ENCODE data around the gene FCRLA. TPM values are rescaled to one million over a fixed set of nuclear protein-coding genes. Genes with fewer than 3 reads are reported as not detected.

The FCRLA gene
- total RNA-seq, 4 donors from 2014 or later = 0.19 to 2.2 (median 2.0) TPM; not detected in 1

- intact Hi-C loops (cut with DNase I; ENCODE audit: low total_unique reads) = no loop called here
- DNase-seq (ENCODE audit: low spot score in 2 of 2) = no peak
- TF ChIP-seq, protein P1, sequence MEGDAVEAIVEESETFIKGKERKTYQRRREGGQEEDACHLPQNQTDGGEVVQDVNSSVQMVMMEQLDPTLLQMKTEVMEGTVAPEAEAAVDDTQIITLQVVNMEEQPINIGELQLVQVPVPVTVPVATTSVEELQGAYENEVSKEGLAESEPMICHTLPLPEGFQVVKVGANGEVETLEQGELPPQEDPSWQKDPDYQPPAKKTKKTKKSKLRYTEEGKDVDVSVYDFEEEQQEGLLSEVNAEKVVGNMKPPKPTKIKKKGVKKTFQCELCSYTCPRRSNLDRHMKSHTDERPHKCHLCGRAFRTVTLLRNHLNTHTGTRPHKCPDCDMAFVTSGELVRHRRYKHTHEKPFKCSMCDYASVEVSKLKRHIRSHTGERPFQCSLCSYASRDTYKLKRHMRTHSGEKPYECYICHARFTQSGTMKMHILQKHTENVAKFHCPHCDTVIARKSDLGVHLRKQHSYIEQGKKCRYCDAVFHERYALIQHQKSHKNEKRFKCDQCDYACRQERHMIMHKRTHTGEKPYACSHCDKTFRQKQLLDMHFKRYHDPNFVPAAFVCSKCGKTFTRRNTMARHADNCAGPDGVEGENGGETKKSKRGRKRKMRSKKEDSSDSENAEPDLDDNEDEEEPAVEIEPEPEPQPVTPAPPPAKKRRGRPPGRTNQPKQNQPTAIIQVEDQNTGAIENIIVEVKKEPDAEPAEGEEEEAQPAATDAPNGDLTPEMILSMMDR (IDR thresholded peaks at IDR 0.05) = no peak
- TF ChIP-seq POLR2A (IDR thresholded peaks at IDR 0.05) = no peak
- no peak overlapping the region for H3K4me3 ChIP-seq (ENCODE audit: low read depth, poor library complexity, severe bottlenecking)
- 80 to 85% methylated on average over 8 of the region's 8 CpGs for WGBS, 2 donors
These were observed 4.8 kb upstream of the FCRLA start for GRCh38 chr1:161702250-161702649.

GRCh38 chr1:161705537-161705936 is 1.5 kb upstream of the FCRLA start:
- WGBS, 2 donors = 80 to 83% methylated on average over 4 of the region's 4 CpGs
- DNase-seq (ENCODE audit: low spot score in 2 of 2) = no peak
- intact Hi-C loops (cut with DNase I; ENCODE audit: low total_unique reads) = no loop called here
- H3K4me3 ChIP-seq (ENCODE audit: low read depth, poor library complexity, severe bottlenecking) = no peak overlapping the region
- no peak for TF ChIP-seq POLR2A (IDR thresholded peaks at IDR 0.05)
- TF ChIP-seq, protein P1 (IDR thresholded peaks at IDR 0.05) = no peak

GRCh38 chr1:161706113-161706481 is 932 bp upstream of the FCRLA start:
- intact Hi-C loops (cut with DNase I; ENCODE audit: low total_unique reads) = no loop called here
- TF ChIP-seq, protein P1 (IDR thresholded peaks at IDR 0.05) = no peak
- TF ChIP-seq POLR2A (IDR thresholded peaks at IDR 0.05) = no peak
- no peak overlapping the region for H3K4me3 ChIP-seq (ENCODE audit: low read depth, poor library complexity, severe bottlenecking)
- WGBS, 2 donors = 77 to 95% methylated on average over 3 of the region's 3 CpGs
- DNase-seq (ENCODE audit: low spot score in 2 of 2) = no peak

DNA sequence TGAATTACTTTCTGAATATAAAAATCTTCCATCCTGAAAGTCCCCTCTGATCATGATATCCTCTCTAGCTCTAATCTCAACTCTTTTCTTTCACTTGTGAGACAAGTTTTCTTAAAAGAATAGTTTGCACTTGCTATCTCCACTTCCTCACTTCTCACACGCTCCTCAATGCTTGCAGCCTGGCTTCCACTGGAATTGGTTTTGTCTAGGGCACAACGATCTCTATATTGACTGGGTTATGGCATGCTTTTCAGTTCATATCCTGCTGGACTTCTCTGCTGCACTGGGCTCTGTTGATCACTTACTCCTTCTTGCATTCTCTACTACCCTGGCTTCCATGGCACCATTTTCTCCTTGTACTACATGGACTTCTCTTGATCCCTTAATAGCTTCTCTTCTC is 474 bp downstream of the FCRLA start:
- H3K4me3 ChIP-seq (ENCODE audit: low read depth, poor library complexity, severe bottlenecking) = no peak overlapping the region
- no peak for DNase-seq (ENCODE audit: low spot score in 2 of 2)
- TF ChIP-seq, protein P1 (IDR thresholded peaks at IDR 0.05) = no peak
- no peak for TF ChIP-seq POLR2A (IDR thresholded peaks at IDR 0.05)
- 91 to 94% methylated on average over 2 of the region's 2 CpGs for WGBS, 2 donors
- intact Hi-C loops (cut with DNase I; ENCODE audit: low total_unique reads) = no loop called here

DNA sequence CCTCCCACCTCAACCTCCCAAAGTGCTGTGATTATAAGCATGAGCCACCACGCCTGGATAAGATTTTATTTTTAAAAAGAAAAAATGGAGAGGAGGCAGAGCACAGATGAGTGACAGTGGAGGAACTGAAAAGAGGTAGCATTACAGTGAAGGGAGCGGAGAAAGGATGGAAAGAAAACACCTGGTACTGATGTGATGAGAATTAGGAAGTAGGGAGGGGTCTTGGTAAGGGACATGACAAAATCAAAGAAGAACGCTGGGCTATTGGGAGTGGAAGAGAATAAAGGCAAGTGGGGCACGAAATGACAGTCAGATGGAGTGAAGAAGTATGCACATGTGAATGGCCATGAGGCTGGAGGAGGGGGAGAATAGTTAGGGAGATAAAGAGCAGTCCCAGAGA is 2.3 kb downstream of the FCRLA start:
- DNase-seq (ENCODE audit: low spot score in 2 of 2) = no peak
- 76 to 83% methylated on average over 4 of the region's 4 CpGs for WGBS, 2 donors
- no peak for TF ChIP-seq POLR2A (IDR thresholded peaks at IDR 0.05)
- TF ChIP-seq, protein P1 (IDR thresholded peaks at IDR 0.05) = no peak
- intact Hi-C loops (cut with DNase I; ENCODE audit: low total_unique reads) = no loop called here
- no peak overlapping the region for H3K4me3 ChIP-seq (ENCODE audit: low read depth, poor library complexity, severe bottlenecking)

DNA sequence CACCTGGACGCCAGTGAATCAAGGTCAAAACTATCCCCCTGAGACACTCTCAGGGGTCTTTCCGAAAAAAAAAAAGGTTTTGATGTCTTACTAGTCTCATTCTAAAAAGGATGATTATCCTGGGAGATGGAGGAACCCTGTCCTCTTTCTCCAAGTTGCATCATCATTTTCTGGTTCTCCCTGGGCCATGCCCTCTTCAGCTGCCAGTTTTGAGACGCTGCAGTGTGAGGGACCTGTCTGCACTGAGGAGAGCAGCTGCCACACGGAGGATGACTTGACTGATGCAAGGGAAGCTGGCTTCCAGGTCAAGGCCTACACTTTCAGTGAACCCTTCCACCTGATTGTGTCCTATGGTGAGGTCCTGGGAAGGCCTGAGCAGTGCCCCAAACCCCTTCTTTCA is 3.5 kb downstream of the FCRLA start:
- TF ChIP-seq, protein P1 (IDR thresholded peaks at IDR 0.05) = no peak
- TF ChIP-seq POLR2A (IDR thresholded peaks at IDR 0.05) = no peak
- intact Hi-C loops (cut with DNase I; ENCODE audit: low total_unique reads) = no loop called here
- DNase-seq (ENCODE audit: low spot score in 2 of 2) = no peak
- 76 to 83% methylated on average over 4 of the region's 4 CpGs for WGBS, 2 donors
- H3K4me3 ChIP-seq (ENCODE audit: low read depth, poor library complexity, severe bottlenecking) = no peak overlapping the region
